Neural progenitor cell (in vitro differentiated cells): ENCODE data around the gene PDIA5. TPM values are rescaled to one million over a fixed set of nuclear protein-coding genes. Genes with fewer than 3 reads are reported as not detected.

Source experiments
- DNase-seq: peaks from one replicate; pipeline ENCODE4 v3.0.0-alpha.2; 2016; ENCODE audit warnings: low spot score
- H2AFZ ChIP-seq: fragments of 200-600 bp; sonication (generic); replicated peaks from 2 replicates; pipeline ENCODE4 v1.6.1; 2016; ENCODE audit warnings: antibody characterized with exemption
- H3F3A ChIP-seq: fragments of 200-600 bp; sonication (generic); 2 replicates; pipeline ENCODE4 v1.6.1; 2016; ENCODE audit warnings: antibody characterized with exemption, low read depth
- H3K27ac ChIP-seq: fragments of 200-600 bp; sonication (generic); 2 replicates; pipeline ENCODE4 v1.5.1; 2016; ENCODE audit warnings: mild to moderate bottlenecking
- H3K27me3 ChIP-seq: fragments of 200-600 bp; sonication (generic); 2 replicates; pipeline ENCODE4 v1.6.1; 2016; ENCODE audit warnings: mild to moderate bottlenecking, moderate library complexity
- H3K36me3 ChIP-seq: fragments of 200-600 bp; sonication (generic); 2 replicates; pipeline ENCODE4 v1.5.1; 2016
- H3K4me1 ChIP-seq: fragments of 200-600 bp; sonication (generic); 2 replicates; pipeline ENCODE4 v1.6.1; 2016; ENCODE audit warnings: mixed run types
- H3K4me2 ChIP-seq: fragments of 200-600 bp; sonication (generic); 2 replicates; pipeline ENCODE4 v1.6.1; 2016
- H3K4me3 ChIP-seq: fragments of 200-600 bp; sonication (generic); 2 replicates; pipeline ENCODE4 v1.5.1; 2016
- H3K79me2 ChIP-seq: fragments of 200-600 bp; sonication (generic); 2 replicates; pipeline ENCODE4 v1.6.1; 2016; ENCODE audit warnings: low read depth
- H3K9ac ChIP-seq: fragments of 200-600 bp; sonication (generic); 2 replicates; pipeline ENCODE4 v1.6.1; 2016
- H3K9me3 ChIP-seq: fragments of 200-600 bp; sonication (generic); 2 replicates; pipeline ENCODE4 v1.5.1; 2016; ENCODE audit warnings: low read depth
- H4K20me1 ChIP-seq: fragments of 200-600 bp; sonication (generic); 2 replicates; pipeline ENCODE4 v1.6.1; 2016; ENCODE audit warnings: low read depth
- H3K27ac Mint-ChIP-seq: 3 replicates; pipeline ENCODE4 v1.8.0; 2021; ENCODE audit warnings: mixed read lengths
- H3K27me3 Mint-ChIP-seq: 2 replicates; pipeline ENCODE4 v1.8.0; 2022; ENCODE audit warnings: low read depth, mild to moderate bottlenecking, inconsistent platforms, moderate library complexity, mixed read lengths; ENCODE audit not compliant: insufficient read depth
- H3K36me3 Mint-ChIP-seq: 3 replicates; pipeline ENCODE4 v1.8.0; 2021; ENCODE audit warnings: mixed read lengths
- H3K4me1 Mint-ChIP-seq: 3 replicates; pipeline ENCODE4 v1.8.0; 2021; ENCODE audit warnings: mixed read lengths
- H3K4me3 Mint-ChIP-seq: 3 replicates; pipeline ENCODE4 v1.8.0; 2021; ENCODE audit warnings: mild to moderate bottlenecking, moderate library complexity, mixed read lengths
- H3K9me3 Mint-ChIP-seq: 3 replicates; pipeline ENCODE4 v1.8.0; 2020; ENCODE audit warnings: mixed read lengths
- EZH2 ChIP-seq: fragments of 200-600 bp; sonication (generic); IDR thresholded peaks from 2 replicates; pipeline ENCODE4 v1.6.1; 2017; ENCODE audit warnings: antibody characterized with exemption, mild to moderate bottlenecking, moderate library complexity
- EZH2phosphoT487 ChIP-seq: fragments of 200-600 bp; sonication (generic); IDR thresholded peaks from 2 replicates; pipeline ENCODE4 v1.6.1; 2017; ENCODE audit warnings: antibody characterized with exemption
- total RNA-seq: library from RNA; depleted of rRNA; stranded (reverse); fragments of >200 nt; gene quantifications from 2 replicates; pipeline ENCODE4 v1.2.3, GENCODE V29; 2015; ENCODE audit warnings: low replicate concordance
- TF ChIP-seq, protein P1 (sequence below): fragments of 200-600 bp; sonication (generic); IDR thresholded peaks from 2 replicates; pipeline ENCODE4 v1.5.1; 2017; ENCODE audit warnings: antibody characterized with exemption, mild to moderate bottlenecking

Gene PDIA5
- total RNA-seq, 1 donor from 2014 or later, result 15.8 TPM

DNA sequence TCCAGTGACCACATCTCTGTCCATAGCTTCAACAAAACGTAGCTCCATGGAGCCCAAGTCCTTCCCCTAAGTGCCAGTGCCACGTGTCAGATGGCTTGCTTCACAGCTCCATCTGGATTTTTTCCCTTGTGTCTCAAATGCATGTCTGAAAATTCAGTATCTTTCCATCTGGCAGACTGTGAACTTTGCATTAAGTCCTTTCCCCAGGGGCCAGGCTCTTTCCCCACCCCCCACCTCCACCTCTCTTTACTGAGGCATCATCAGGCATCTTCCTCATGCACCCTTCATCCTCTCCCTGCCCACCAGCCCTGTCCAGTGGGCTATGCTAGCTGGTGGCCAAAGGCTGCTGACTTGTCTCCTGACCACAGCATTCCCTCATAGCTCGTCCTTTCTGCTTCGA, 53.7 kb downstream of the PDIA5 start:
- TF ChIP-seq EZH2 (no peak), EZH2phosphoT487 (no peak)
- TF ChIP-seq, protein P1, sequence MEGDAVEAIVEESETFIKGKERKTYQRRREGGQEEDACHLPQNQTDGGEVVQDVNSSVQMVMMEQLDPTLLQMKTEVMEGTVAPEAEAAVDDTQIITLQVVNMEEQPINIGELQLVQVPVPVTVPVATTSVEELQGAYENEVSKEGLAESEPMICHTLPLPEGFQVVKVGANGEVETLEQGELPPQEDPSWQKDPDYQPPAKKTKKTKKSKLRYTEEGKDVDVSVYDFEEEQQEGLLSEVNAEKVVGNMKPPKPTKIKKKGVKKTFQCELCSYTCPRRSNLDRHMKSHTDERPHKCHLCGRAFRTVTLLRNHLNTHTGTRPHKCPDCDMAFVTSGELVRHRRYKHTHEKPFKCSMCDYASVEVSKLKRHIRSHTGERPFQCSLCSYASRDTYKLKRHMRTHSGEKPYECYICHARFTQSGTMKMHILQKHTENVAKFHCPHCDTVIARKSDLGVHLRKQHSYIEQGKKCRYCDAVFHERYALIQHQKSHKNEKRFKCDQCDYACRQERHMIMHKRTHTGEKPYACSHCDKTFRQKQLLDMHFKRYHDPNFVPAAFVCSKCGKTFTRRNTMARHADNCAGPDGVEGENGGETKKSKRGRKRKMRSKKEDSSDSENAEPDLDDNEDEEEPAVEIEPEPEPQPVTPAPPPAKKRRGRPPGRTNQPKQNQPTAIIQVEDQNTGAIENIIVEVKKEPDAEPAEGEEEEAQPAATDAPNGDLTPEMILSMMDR, result no peak
- DNase-seq, result no peak
- Histone ChIP-seq H3K36me3 (no peaks in the 10 kb centered on the region), H3K27ac (no peak overlapping the region), H3F3A (no peaks in the 10 kb centered on the region), H3K9ac (no peak overlapping the region), H3K4me1 (peaks cover 7% of the 10 kb centered on the region), H3K4me2 (no peak overlapping the region), H3K9me3 (no peaks in the 10 kb centered on the region), H4K20me1 (no peaks in the 10 kb centered on the region), H3K27me3 (no peaks in the 10 kb centered on the region), H3K4me3 (no peak overlapping the region), H3K79me2 (no peaks in the 10 kb centered on the region), H2AFZ (no peak overlapping the region)
- Mint-ChIP-seq H3K36me3 (peaks cover 31% of the 10 kb centered on the region), H3K27ac (no peak overlapping the region), H3K27me3 (peaks cover 8% of the 10 kb centered on the region), H3K4me3 (no peak overlapping the region), H3K9me3 (no peaks in the 10 kb centered on the region), H3K4me1 (peaks cover 19% of the 10 kb centered on the region)

DNA sequence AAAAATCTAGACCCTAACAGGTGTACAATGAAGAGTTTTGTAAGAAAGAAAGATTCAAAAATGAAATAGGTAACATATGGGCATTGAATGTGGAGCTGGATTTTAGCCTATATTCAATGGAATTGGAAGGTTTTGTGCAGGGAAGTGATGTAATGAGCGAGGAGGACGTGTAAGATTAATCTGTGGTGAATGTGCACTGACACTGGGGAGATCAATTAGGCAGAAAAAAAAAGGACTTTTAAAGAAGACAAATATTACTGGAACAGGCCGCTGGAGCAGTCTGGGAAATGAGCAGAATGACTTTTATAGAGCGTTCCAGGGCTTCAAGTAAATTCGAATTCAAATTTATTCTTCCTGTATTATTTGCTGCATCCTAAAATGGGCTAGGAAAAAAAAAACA, 55.2 kb downstream of the PDIA5 start:
- Mint-ChIP-seq H3K4me3 (no peak overlapping the region), H3K4me1 (peaks cover 34% of the 10 kb centered on the region), H3K27me3 (peaks cover 8% of the 10 kb centered on the region), H3K27ac (no peak overlapping the region), H3K9me3 (no peaks in the 10 kb centered on the region), H3K36me3 (peaks cover 27% of the 10 kb centered on the region)
- no peak overlapping the region for H3K4me3 ChIP-seq
- no peak overlapping the region for H2AFZ ChIP-seq
- no peak overlapping the region for H3K27ac ChIP-seq
- H3K4me1 ChIP-seq, result peaks cover 19% of the 10 kb centered on the region
- no peak overlapping the region for H3K9ac ChIP-seq
- no peaks in the 10 kb centered on the region for H4K20me1 ChIP-seq
- DNase-seq, result no peak
- no peaks in the 10 kb centered on the region for H3K36me3 ChIP-seq
- no peaks in the 10 kb centered on the region for H3K9me3 ChIP-seq
- no peaks in the 10 kb centered on the region for H3K27me3 ChIP-seq
- no peaks in the 10 kb centered on the region for H3F3A ChIP-seq
- TF ChIP-seq, protein P1, result no peak
- TF ChIP-seq EZH2phosphoT487 (no peak), EZH2 (no peak)
- no peak overlapping the region for H3K4me2 ChIP-seq
- no peaks in the 10 kb centered on the region for H3K79me2 ChIP-seq

DNA sequence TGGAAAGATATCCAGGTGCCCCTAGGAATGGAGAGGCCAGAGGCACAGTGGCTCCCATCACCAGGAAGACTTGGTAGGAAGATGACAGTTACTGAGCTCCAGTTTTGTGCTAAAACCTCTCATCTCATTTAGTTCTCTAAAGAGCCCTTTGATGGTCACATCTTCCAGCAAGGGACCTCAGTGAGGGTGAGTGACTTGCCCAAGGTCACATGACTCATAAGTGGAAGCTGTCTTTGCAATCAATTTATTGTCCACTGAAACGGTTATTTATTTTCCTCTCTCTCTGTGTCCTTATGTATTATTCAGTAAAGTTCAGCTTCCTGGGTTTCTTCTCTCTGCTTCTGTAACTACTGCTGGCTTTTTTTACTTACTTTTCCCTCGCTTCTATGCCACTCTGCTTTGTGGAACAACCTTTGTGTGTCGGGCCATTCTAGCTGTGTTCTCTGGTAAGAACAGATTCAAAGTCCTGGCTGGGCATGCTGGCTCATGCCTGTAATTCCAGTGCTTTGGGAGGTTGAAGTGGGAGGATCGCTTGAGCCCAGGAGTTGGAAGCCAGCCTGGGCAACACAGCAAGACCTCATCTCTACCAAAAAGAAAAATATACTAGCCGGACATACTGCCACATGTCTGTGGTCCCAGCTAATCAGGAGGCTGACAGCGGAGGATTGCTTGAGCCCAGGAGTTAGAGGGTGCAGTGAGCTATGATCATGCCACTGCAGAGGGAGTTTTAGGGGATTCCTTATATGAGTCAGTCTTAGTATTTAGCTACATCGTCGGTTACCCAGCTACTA, 55.9 kb downstream of the PDIA5 start:
- H3K36me3 Mint-ChIP-seq, result peaks cover 26% of the 10 kb centered on the region
- H3K27ac ChIP-seq, result no peak overlapping the region
- no peaks in the 10 kb centered on the region for H4K20me1 ChIP-seq
- no peaks in the 10 kb centered on the region for H3F3A ChIP-seq
- H3K27ac Mint-ChIP-seq, result peak overlapping the region; percentile 5
- DNase-seq, result no peak
- H2AFZ ChIP-seq, result no peak overlapping the region
- H3K4me1 Mint-ChIP-seq, result peaks cover 34% of the 10 kb centered on the region
- H3K4me2 ChIP-seq, result no peak overlapping the region
- no peaks in the 10 kb centered on the region for H3K9me3 ChIP-seq
- no peaks in the 10 kb centered on the region for H3K36me3 ChIP-seq
- no peaks in the 10 kb centered on the region for H3K79me2 ChIP-seq
- H3K4me1 ChIP-seq, result peaks cover 19% of the 10 kb centered on the region
- H3K27me3 Mint-ChIP-seq, result peaks cover 8% of the 10 kb centered on the region
- no peak overlapping the region for H3K4me3 ChIP-seq
- no peak overlapping the region for H3K9ac ChIP-seq
- no peaks in the 10 kb centered on the region for H3K9me3 Mint-ChIP-seq
- no peak overlapping the region for H3K4me3 Mint-ChIP-seq
- TF ChIP-seq EZH2phosphoT487 (no peak), EZH2 (no peak)
- TF ChIP-seq, protein P1, result no peak
- H3K27me3 ChIP-seq, result no peaks in the 10 kb centered on the region
